Measurements from ENCODE around the gene ECPAS. TPM values are rescaled to one million over a fixed set of nuclear protein-coding genes. Genes with fewer than 3 reads are reported as not detected.

The ECPAS gene
- total and polyA plus RNA-seq, 12 donors = 17.3 to 99.1 (median 84.1) TPM

DNA sequence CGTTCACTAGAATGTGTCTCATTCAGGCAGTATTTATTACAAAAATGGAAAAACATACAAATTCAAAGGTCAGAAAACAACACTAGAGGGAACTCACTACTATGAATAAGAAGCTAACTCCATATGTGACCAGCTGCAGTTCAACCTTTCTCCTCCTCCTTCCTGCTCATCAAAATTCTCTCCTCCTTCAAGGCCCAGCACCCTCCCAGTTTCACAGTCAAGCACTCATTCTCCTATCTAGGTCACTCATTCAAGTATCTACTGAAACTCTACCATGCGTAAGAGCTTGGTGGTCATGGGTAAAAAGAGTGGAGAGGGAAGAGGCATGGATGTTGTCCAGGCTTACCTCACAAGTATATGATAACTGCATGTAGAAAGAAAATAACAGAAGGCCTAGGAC is 27.7 kb downstream of the ECPAS start:
- no peak overlapping the region for H3K4me3 ChIP-seq
- TF ChIP-seq, protein P1, sequence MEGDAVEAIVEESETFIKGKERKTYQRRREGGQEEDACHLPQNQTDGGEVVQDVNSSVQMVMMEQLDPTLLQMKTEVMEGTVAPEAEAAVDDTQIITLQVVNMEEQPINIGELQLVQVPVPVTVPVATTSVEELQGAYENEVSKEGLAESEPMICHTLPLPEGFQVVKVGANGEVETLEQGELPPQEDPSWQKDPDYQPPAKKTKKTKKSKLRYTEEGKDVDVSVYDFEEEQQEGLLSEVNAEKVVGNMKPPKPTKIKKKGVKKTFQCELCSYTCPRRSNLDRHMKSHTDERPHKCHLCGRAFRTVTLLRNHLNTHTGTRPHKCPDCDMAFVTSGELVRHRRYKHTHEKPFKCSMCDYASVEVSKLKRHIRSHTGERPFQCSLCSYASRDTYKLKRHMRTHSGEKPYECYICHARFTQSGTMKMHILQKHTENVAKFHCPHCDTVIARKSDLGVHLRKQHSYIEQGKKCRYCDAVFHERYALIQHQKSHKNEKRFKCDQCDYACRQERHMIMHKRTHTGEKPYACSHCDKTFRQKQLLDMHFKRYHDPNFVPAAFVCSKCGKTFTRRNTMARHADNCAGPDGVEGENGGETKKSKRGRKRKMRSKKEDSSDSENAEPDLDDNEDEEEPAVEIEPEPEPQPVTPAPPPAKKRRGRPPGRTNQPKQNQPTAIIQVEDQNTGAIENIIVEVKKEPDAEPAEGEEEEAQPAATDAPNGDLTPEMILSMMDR (IDR thresholded peaks at IDR 0.05) = no peak
- TF ChIP-seq POLR2A (IDR thresholded peaks at IDR 0.05) = no peak
- 42 to 51% (median 47%) methylated on average over 2 of the region's 2 CpGs for WGBS, 4 donors
- H3K36me3 ChIP-seq (replicated peaks in 1 of 2) = no peaks in the 10 kb centered on the region
- H3K9me3 ChIP-seq (replicated peaks in 1 of 3) = no peaks in the 10 kb centered on the region
- H3K4me1 ChIP-seq (replicated peaks in 1 of 2) = peaks cover 13 to 27% of the 10 kb centered on the region in 2 donors
- DNase-seq = no peak
- H3K27ac ChIP-seq = peak overlapping the region; percentile 0 to 67 (median 36)
- intact Hi-C loops (cut with DNase I) = no loop called here
- no peaks in the 10 kb centered on the region for H3K27me3 ChIP-seq

DNA sequence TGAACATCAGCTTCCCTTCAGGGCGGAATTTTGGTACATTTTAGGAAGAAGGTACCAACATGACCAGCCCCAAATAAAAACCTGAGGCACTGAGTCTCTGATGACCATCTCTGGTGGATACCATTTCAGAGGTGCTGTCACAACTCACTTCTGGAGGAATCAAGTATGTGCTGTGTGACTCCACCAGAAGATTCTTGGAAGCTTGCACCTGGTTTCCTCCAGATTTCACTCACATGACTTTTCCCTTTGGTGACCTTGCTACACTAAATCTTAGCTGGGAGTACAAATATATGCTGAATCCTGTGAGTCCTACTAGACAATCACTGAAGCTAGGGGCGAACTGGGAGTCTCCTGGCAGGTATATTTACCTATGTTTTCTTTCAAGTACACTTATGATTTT is 28.5 kb downstream of the ECPAS start:
- peaks cover 13 to 30% of the 10 kb centered on the region in 2 donors for H3K4me1 ChIP-seq (replicated peaks in 1 of 2)
- DNase-seq = no peak

DNA sequence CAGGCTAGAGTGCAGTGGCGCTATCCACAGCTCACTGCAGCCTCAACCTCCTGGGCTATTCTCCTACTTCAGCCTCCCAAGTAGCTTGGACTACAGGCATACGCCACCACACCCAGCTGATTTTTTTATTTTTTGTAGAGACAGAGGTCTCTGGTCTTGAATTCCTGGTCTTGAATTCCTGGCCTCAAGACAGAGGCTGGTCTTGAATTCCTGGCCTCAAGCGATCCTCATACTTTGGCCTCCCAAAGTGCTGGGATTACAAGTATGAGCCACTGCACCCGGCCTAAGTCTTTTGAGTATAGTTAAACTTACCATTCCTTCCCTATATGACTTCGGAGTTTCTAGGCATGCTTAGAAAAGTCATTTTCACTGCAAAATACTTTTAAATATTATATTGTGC is 29.4 kb downstream of the ECPAS start:
- H3K36me3 ChIP-seq (replicated peaks in 1 of 2) = no peaks in the 10 kb centered on the region
- 97 to 100% (median 99%) methylated on average over 5 of the region's 5 CpGs for WGBS, 4 donors
- no peak for DNase-seq
- H3K4me1 ChIP-seq (replicated peaks in 1 of 2) = peaks cover 13 to 39% of the 10 kb centered on the region in 2 donors
- no peak overlapping the region for H3K4me3 ChIP-seq
- intact Hi-C loops (cut with DNase I) = no loop called here
- no peaks in the 10 kb centered on the region for H3K9me3 ChIP-seq (replicated peaks in 1 of 3)
- no peak for TF ChIP-seq POLR2A (IDR thresholded peaks at IDR 0.05)
- TF ChIP-seq, protein P1 (IDR thresholded peaks at IDR 0.05) = no peak
- H3K27me3 ChIP-seq = no peaks in the 10 kb centered on the region
- H3K27ac ChIP-seq = peak overlapping the region in 1 of 5 donors; percentile 67

More for the DNA sequence above, 28.5 kb downstream of the ECPAS start:
- WGBS, 4 donors = 92 to 100% (median 97%) methylated on average over 2 of the region's 2 CpGs
- intact Hi-C loops (cut with DNase I) = no loop called here
- H3K27ac ChIP-seq = peak overlapping the region in 2 of 5 donors; percentile 29 to 67
- H3K36me3 ChIP-seq (replicated peaks in 1 of 2) = no peaks in the 10 kb centered on the region
- H3K4me3 ChIP-seq = no peak overlapping the region
- no peaks in the 10 kb centered on the region for H3K27me3 ChIP-seq
- TF ChIP-seq POLR2A (IDR thresholded peaks at IDR 0.05) = no peak
- TF ChIP-seq, protein P1 (IDR thresholded peaks at IDR 0.05) = no peak
- H3K9me3 ChIP-seq (replicated peaks in 1 of 3) = no peaks in the 10 kb centered on the region

DNA sequence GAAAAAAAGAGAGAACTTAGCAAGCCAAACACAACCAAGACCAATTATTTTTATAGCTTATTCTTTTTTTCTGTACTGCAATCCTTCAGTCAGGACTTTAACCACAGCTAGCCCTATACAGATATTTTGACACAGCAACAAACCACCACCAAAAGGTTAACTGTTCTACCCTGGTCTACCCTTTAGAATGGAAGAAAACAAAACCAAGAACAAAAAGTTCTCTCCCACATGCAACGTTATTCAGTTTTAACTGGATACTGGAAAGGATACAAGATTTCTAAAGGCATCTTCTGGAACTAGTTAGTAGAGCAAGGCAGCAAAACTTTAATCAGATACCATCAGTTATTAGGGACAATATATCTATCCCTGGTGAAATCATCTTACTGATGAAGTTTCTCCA is 32.6 kb downstream of the ECPAS start:
- TF ChIP-seq, protein P1 (IDR thresholded peaks at IDR 0.05) = no peak
- no peak for TF ChIP-seq POLR2A (IDR thresholded peaks at IDR 0.05)
- DNase-seq = no peak
- Histone ChIP-seq H3K4me1 (replicated peaks in 1 of 2) (peaks cover 7 to 30% of the 10 kb centered on the region in 2 donors), H3K4me3 (no peak overlapping the region), H3K9me3 (replicated peaks in 1 of 3) (no peaks in the 10 kb centered on the region), H3K27ac (no peak overlapping the region), H3K27me3 (no peaks in the 10 kb centered on the region), H3K36me3 (replicated peaks in 1 of 2) (no peaks in the 10 kb centered on the region)
- intact Hi-C loops (cut with DNase I) = no loop called here
- 34 to 59% (median 50%) methylated on average over 1 of the region's 1 CpG for WGBS, 4 donors
